Immature natural killer cell (primary cell): Measurements from ENCODE around the gene METTL27. TPM values are rescaled to one million over a fixed set of nuclear protein-coding genes. Genes with fewer than 3 reads are reported as not detected.
"Not testable (repeated sequence)": the region's sequence is repeated elsewhere in the genome, so short reads cannot be mapped to it uniquely, and the experiment has no call there.

Experiments used
- DNase-seq, 3 donors: peaks; one replicate each; pipeline ENCODE4 v3.0.0; 2022; ENCODE audit warnings: mixed read lengths in 1 of 3
- H3K27ac Mint-ChIP-seq, 6 donors: one replicate each; pipeline ENCODE4 v1.8.0; 2020; ENCODE audit warnings: mixed read lengths in 6 of 6, mild to moderate bottlenecking in 5 of 6, inconsistent platforms in 4 of 6, moderate library complexity in 3 of 6
- H3K27me3 Mint-ChIP-seq, 3 donors: one replicate each; pipeline ENCODE4 v1.8.0; 2020 to 2021; ENCODE audit warnings: low read depth in 3 of 3, mild to moderate bottlenecking in 3 of 3, mixed read lengths in 3 of 3, moderate library complexity in 3 of 3, inconsistent platforms in 1 of 3
- H3K36me3 Mint-ChIP-seq, 3 donors: one replicate each; pipeline ENCODE4 v1.8.0; 2020; ENCODE audit warnings: mixed read lengths in 3 of 3, inconsistent platforms in 2 of 3, mild to moderate bottlenecking in 2 of 3
- H3K4me1 Mint-ChIP-seq, 2 donors: one replicate each; pipeline ENCODE4 v1.8.0; 2020; ENCODE audit warnings: inconsistent platforms in 2 of 2, mild to moderate bottlenecking in 2 of 2, mixed read lengths in 2 of 2, moderate library complexity in 1 of 2
- H3K4me3 Mint-ChIP-seq, 5 donors: one replicate each; pipeline ENCODE4 v1.8.0; 2020; ENCODE audit warnings: mild to moderate bottlenecking in 5 of 5, mixed read lengths in 5 of 5, inconsistent platforms in 3 of 5, moderate library complexity in 3 of 5
- H3K9me3 Mint-ChIP-seq, 6 donors: one replicate each; pipeline ENCODE4 v1.8.0; 2020; ENCODE audit warnings: mild to moderate bottlenecking in 6 of 6, mixed read lengths in 6 of 6, inconsistent platforms in 4 of 6, moderate library complexity in 3 of 6
- polyA plus RNA-seq, 3 donors: library from polyadenylated mRNA; unstranded; fragments of 300-500 nt; fragmentation: Illumina TruSeq; gene quantifications; one replicate each; pipeline ENCODE4 v1.2.3, GENCODE V29; 2021

Gene METTL27
- polyA plus RNA-seq: under 1 TPM in 1 of 3 donors, not detected in 2; 0.46 TPM

GRCh38 chr7:73842067-73842976 lies at the start of gene METTL27:
TSS of gene METTL27 (minus strand) at chr7:73842516. CDS start at chr7:73842140, 376 bp downstream.
- H3K4me1 Mint-ChIP-seq: peaks cover 6 to 8% of the 10 kb centered on the region in 2 donors
- H3K36me3 Mint-ChIP-seq: no peaks in the 10 kb centered on the region
- DNase-seq: peak; percentile 83 to 89 (median 87)
- H3K27ac Mint-ChIP-seq: peak within 1 kb of the TSS in 5 of 6 donors; percentile 49 to 88 (median 53)
- no peaks in the 10 kb centered on the region for H3K9me3 Mint-ChIP-seq
- H3K4me3 Mint-ChIP-seq: peak within 1 kb of the TSS; percentile 85 to 89 (median 88)
- peaks cover 0 to 5% (median 3%) of the 10 kb centered on the region in 3 donors for H3K27me3 Mint-ChIP-seq

- no peak overlapping the region for H3K27ac Mint-ChIP-seq
- no peaks in the 10 kb centered on the region for H3K9me3 Mint-ChIP-seq
- H3K4me3 Mint-ChIP-seq: no peak overlapping the region
- H3K4me1 Mint-ChIP-seq: no peaks in the 10 kb centered on the region
- peaks cover 0 to 12% (median 11%) of the 10 kb centered on the region in 3 donors for H3K27me3 Mint-ChIP-seq
- no peaks in the 10 kb centered on the region for H3K36me3 Mint-ChIP-seq
- DNase-seq: no peak
These were observed 49.0 kb upstream of the METTL27 start for GRCh38 chr7:73891178-73891885.

GRCh38 chr7:73890555-73891147 lies 48.3 kb upstream of the METTL27 start:
- Mint-ChIP-seq H3K27me3 (peaks cover 0 to 12% (median 12%) of the 10 kb centered on the region in 3 donors), H3K4me1 (no peaks in the 10 kb centered on the region), H3K4me3 (no peak overlapping the region), H3K9me3 (no peaks in the 10 kb centered on the region), H3K36me3 (no peaks in the 10 kb centered on the region), H3K27ac (no peak overlapping the region)
- no peak for DNase-seq

- H3K4me3 Mint-ChIP-seq: no peak overlapping the region
- peaks cover 0 to 12% (median 10%) of the 10 kb centered on the region in 3 donors for H3K27me3 Mint-ChIP-seq
- H3K27ac Mint-ChIP-seq: no peak overlapping the region
- H3K36me3 Mint-ChIP-seq: no peaks in the 10 kb centered on the region
- no peaks in the 10 kb centered on the region for H3K9me3 Mint-ChIP-seq
- no peaks in the 10 kb centered on the region for H3K4me1 Mint-ChIP-seq
- no peak for DNase-seq
These were observed 46.6 kb upstream of the METTL27 start for GRCh38 chr7:73888959-73889358.

GRCh38 chr7:73887762-73888161 lies 45.4 kb upstream of the METTL27 start:
- peaks cover 0 to 12% (median 10%) of the 10 kb centered on the region in 3 donors for H3K27me3 Mint-ChIP-seq
- H3K9me3 Mint-ChIP-seq: no peaks in the 10 kb centered on the region
- no peaks in the 10 kb centered on the region for H3K36me3 Mint-ChIP-seq
- H3K27ac Mint-ChIP-seq: no peak overlapping the region
- H3K4me3 Mint-ChIP-seq: no peak overlapping the region
- H3K4me1 Mint-ChIP-seq: no peaks in the 10 kb centered on the region
- DNase-seq: no peak

GRCh38 chr7:73885975-73886798 lies 43.9 kb upstream of the METTL27 start:
- Mint-ChIP-seq H3K27ac (no peak overlapping the region), H3K4me1 (no peaks in the 10 kb centered on the region)
- DNase-seq: no peak

GRCh38 chr7:73885433-73885974 lies 43.2 kb upstream of the METTL27 start:
- H3K27me3 Mint-ChIP-seq: peaks cover 3 to 11% (median 6%) of the 10 kb centered on the region in 3 donors
- H3K27ac Mint-ChIP-seq: no peak overlapping the region
- H3K4me1 Mint-ChIP-seq: no peaks in the 10 kb centered on the region
- no peak overlapping the region for H3K4me3 Mint-ChIP-seq
- H3K36me3 Mint-ChIP-seq: no peaks in the 10 kb centered on the region
- no peaks in the 10 kb centered on the region for H3K9me3 Mint-ChIP-seq
- no peak for DNase-seq

More at GRCh38 chr7:73885975-73886798, 43.9 kb upstream of the METTL27 start:
- H3K9me3 Mint-ChIP-seq: no peaks in the 10 kb centered on the region
- peaks cover 3 to 12% (median 6%) of the 10 kb centered on the region in 3 donors for H3K27me3 Mint-ChIP-seq
- no peak overlapping the region for H3K4me3 Mint-ChIP-seq
- H3K36me3 Mint-ChIP-seq: no peaks in the 10 kb centered on the region

- not testable (repeated sequence) for H3K4me3 Mint-ChIP-seq, H3K27ac Mint-ChIP-seq, H3K27me3 Mint-ChIP-seq, H3K4me1 Mint-ChIP-seq, H3K9me3 Mint-ChIP-seq, H3K36me3 Mint-ChIP-seq, DNase-seq
These were observed 42.6 kb upstream of the METTL27 start for GRCh38 chr7:73884867-73885422.

- H3K27me3 Mint-ChIP-seq: peaks cover under 1 to 3% (median 3%) of the 10 kb centered on the region in 3 donors
- DNase-seq: no peak
These were observed 39.7 kb upstream of the METTL27 start for GRCh38 chr7:73882047-73882402.

GRCh38 chr7:73881352-73882046 lies 39.2 kb upstream of the METTL27 start:
- no peaks in the 10 kb centered on the region for H3K9me3 Mint-ChIP-seq
- no peak overlapping the region for H3K4me3 Mint-ChIP-seq
- peaks cover under 1 to 3% (median 3%) of the 10 kb centered on the region in 3 donors for H3K27me3 Mint-ChIP-seq

More at GRCh38 chr7:73882047-73882402, 39.7 kb upstream of the METTL27 start:
- H3K4me1 Mint-ChIP-seq: no peaks in the 10 kb centered on the region
- no peaks in the 10 kb centered on the region for H3K36me3 Mint-ChIP-seq
- H3K4me3 Mint-ChIP-seq: no peak overlapping the region
- no peak overlapping the region for H3K27ac Mint-ChIP-seq
- H3K9me3 Mint-ChIP-seq: no peaks in the 10 kb centered on the region

GRCh38 chr7:73880755-73881328 lies 38.5 kb upstream of the METTL27 start:
- Mint-ChIP-seq H3K36me3 (no peaks in the 10 kb centered on the region), H3K27me3 (peaks cover 2 to 3% (median 3%) of the 10 kb centered on the region in 3 donors), H3K4me1 (no peaks in the 10 kb centered on the region), H3K9me3 (no peaks in the 10 kb centered on the region), H3K27ac (no peak overlapping the region), H3K4me3 (no peak overlapping the region)
- no peak for DNase-seq

More at GRCh38 chr7:73881352-73882046, 39.2 kb upstream of the METTL27 start:
- no peak for DNase-seq
- Mint-ChIP-seq H3K4me1 (no peaks in the 10 kb centered on the region), H3K27ac (no peak overlapping the region), H3K36me3 (no peaks in the 10 kb centered on the region)
